SK-N-SH (cell line): ENCODE results near the gene FALEC. TPM values are rescaled to one million over a fixed set of nuclear protein-coding genes. Genes with fewer than 3 reads are reported as not detected.

Experiments used
- CTCF ChIA-PET: fragments of 300-600, 350-600 bp; formaldehyde crosslinking; extraction: SDS; loops from one replicate; lab custom pipeline; 2021; lab: Yijun Ruan, JAX
- POLR2A ChIA-PET: fragments of 350-600 bp; sonication (Branson Sonifier 250); formaldehyde crosslinking; extraction: SDS; loops from one replicate; lab custom pipeline; 2020; ENCODE audit warnings: antibody characterized with exemption, inconsistent platforms; lab: Yijun Ruan, JAX
- DNase-seq: peaks from one replicate; pipeline ENCODE4 v3.0.0; 2012
- H2AFZ ChIP-seq: fragments of 200-600 bp; sonication (generic); 2 replicates; pipeline ENCODE4 v1.8.1; 2016; ENCODE audit warnings: antibody characterized with exemption, mild to moderate bottlenecking, low read depth
- H3F3A ChIP-seq: fragments of 200-600 bp; sonication (generic); replicated peaks from 2 replicates; pipeline ENCODE3; 2016; ENCODE audit warnings: antibody characterized with exemption, mild to moderate bottlenecking; ENCODE audit not compliant: insufficient read depth
- H3K27ac ChIP-seq, 2 experiments: fragments of 200-500 bp in 1 of 2; fragments of 200-600 bp in 1 of 2; sonication (Bioruptor generic) in 1 of 2; sonication (generic), shearing (Covaris generic) in 1 of 2; 2 replicates each; pipeline versions ENCODE4 v1.5.1 to v1.6.1; 2014 to 2016; ENCODE audit warnings: low read depth in 2 of 2, inconsistent platforms in 1 of 2, low read length in 1 of 2, mild to moderate bottlenecking in 1 of 2, mixed read lengths in 1 of 2
- H3K27me3 ChIP-seq: fragments of 200-600 bp; sonication (generic), shearing (Covaris generic); 2 replicates; pipeline ENCODE4 v1.6.1; 2016; ENCODE audit warnings: mixed run types; ENCODE audit not compliant: insufficient read depth
- H3K36me3 ChIP-seq, 2 experiments: fragments of 200-500 bp in 1 of 2; fragments of 200-600 bp in 1 of 2; sonication (Bioruptor generic) in 1 of 2; sonication (generic) in 1 of 2; replicated peaks in 1 of 2; 2 replicates each; pipeline versions ENCODE3 to v1.5.1; 2014 to 2016; ENCODE audit warnings: low read length in 1 of 2, mild to moderate bottlenecking in 1 of 2; ENCODE audit not compliant: insufficient read depth in 2 of 2, control insufficient read depth in 1 of 2
- H3K4me1 ChIP-seq, 2 experiments: fragments of 200-500 bp in 1 of 2; fragments of 200-600 bp in 1 of 2; sonication (Bioruptor generic) in 1 of 2; sonication (generic), shearing (Covaris generic) in 1 of 2; 2 replicates each; pipeline versions ENCODE4 v1.5.1 to v1.6.1; 2014 to 2016; ENCODE audit warnings: low read depth in 1 of 2, low read length in 1 of 2, mixed run types in 1 of 2; ENCODE audit not compliant: insufficient read depth in 2 of 2, control insufficient read depth in 1 of 2
- H3K4me2 ChIP-seq: fragments of 200-600 bp; sonication (generic), shearing (Covaris generic); 2 replicates; pipeline ENCODE4 v1.6.1; 2017; ENCODE audit warnings: mixed run types
- H3K4me3 ChIP-seq, 2 experiments: fragments of 200-500 bp in 1 of 2; fragments of 200-600 bp in 1 of 2; sonication (Bioruptor generic) in 1 of 2; sonication (generic), shearing (Covaris generic) in 1 of 2; 2 replicates each; pipeline versions ENCODE4 v1.5.1 to v1.8.1; 2014 to 2016; ENCODE audit warnings: low read depth in 2 of 2, inconsistent platforms in 1 of 2, low read length in 1 of 2, mild to moderate bottlenecking in 1 of 2, mixed read lengths in 1 of 2, moderate library complexity in 1 of 2
- H3K79me2 ChIP-seq: fragments of 200-600 bp; sonication (generic); 2 replicates; pipeline ENCODE4 v1.8.1; 2017; ENCODE audit warnings: mild to moderate bottlenecking; ENCODE audit not compliant: insufficient read depth
- H3K9ac ChIP-seq: fragments of 200-600 bp; sonication (generic); 2 replicates; pipeline ENCODE4 v1.6.1; 2017; ENCODE audit warnings: mixed run types
- H3K9me2 ChIP-seq: fragments of 200-600 bp; sonication (generic); 2 replicates; pipeline ENCODE4 v1.6.1; 2017; ENCODE audit warnings: mixed run types
- H3K9me3 ChIP-seq: fragments of 200-600 bp; sonication (generic); 2 replicates; pipeline ENCODE4 v1.6.1; 2017; ENCODE audit warnings: mixed run types, mild to moderate bottlenecking, moderate library complexity
- H4K20me1 ChIP-seq: fragments of 200-600 bp; sonication (generic); 2 replicates; pipeline ENCODE4 v1.6.1; 2017; ENCODE audit warnings: mild to moderate bottlenecking, mixed run types; ENCODE audit not compliant: insufficient read depth
- EZH2phosphoT487 ChIP-seq: fragments of 200-600 bp; sonication (generic); IDR thresholded peaks from 2 replicates; pipeline ENCODE4 v1.6.1; 2017; ENCODE audit warnings: low read depth, mixed run types, mild to moderate bottlenecking, antibody characterized with exemption, moderate library complexity, borderline replicate concordance
- FOSL2 ChIP-seq: IDR thresholded peaks from 2 replicates; pipeline ENCODE4 v1.4.0; 2012; ENCODE audit warnings: low read depth, mild to moderate bottlenecking, moderate library complexity, borderline replicate concordance
- FOXJ3 ChIP-seq: sonication (generic); formaldehyde crosslinking; IDR thresholded peaks from 2 replicates; pipeline ENCODE4 v1.5.1; 2020; ENCODE audit warnings: mild to moderate bottlenecking, missing genetic modification reagents
- GABPA ChIP-seq: IDR thresholded peaks from 2 replicates; pipeline ENCODE4 v1.4.0; 2012; ENCODE audit warnings: low read depth, mild to moderate bottlenecking
- MXI1 ChIP-seq: IDR thresholded peaks from 2 replicates; pipeline ENCODE4 v1.6.1; 2012; ENCODE audit warnings: mild to moderate bottlenecking, low read depth, low read length, improper control_type of control experiment
- NFIC ChIP-seq: IDR thresholded peaks from 2 replicates; pipeline ENCODE4 v1.4.0; 2012; ENCODE audit warnings: borderline replicate concordance
- RCOR1 ChIP-seq: fragments of 150-350 bp; IDR thresholded peaks from 2 replicates; pipeline ENCODE4 v1.6.1; 2017; ENCODE audit warnings: antibody characterized with exemption, low read length
- RFX5 ChIP-seq: IDR thresholded peaks from 2 replicates; pipeline ENCODE4 v1.6.1; 2012; ENCODE audit warnings: mild to moderate bottlenecking, improper control_type of control experiment, low read length
- SIN3A ChIP-seq: IDR thresholded peaks from 2 replicates; pipeline ENCODE4 v1.6.1; 2012; ENCODE audit warnings: low read depth, mild to moderate bottlenecking, low read length, moderate library complexity, borderline replicate concordance
- SMC3 ChIP-seq: IDR thresholded peaks from 2 replicates; pipeline ENCODE4 v1.6.1; 2012; ENCODE audit warnings: low read depth, low read length, improper control_type of control experiment
- TAF1 ChIP-seq: IDR thresholded peaks from 2 replicates; pipeline ENCODE4 v1.6.1; 2012; ENCODE audit warnings: low read depth, mild to moderate bottlenecking, low read length, moderate library complexity, borderline replicate concordance
- TEAD4 ChIP-seq: IDR thresholded peaks from 2 replicates; pipeline ENCODE4 v1.4.0; 2012; ENCODE audit warnings: mild to moderate bottlenecking, borderline replicate concordance; ENCODE audit not compliant: insufficient read depth
- USF1 ChIP-seq: IDR thresholded peaks from 2 replicates; pipeline ENCODE4 v1.4.0; 2012; ENCODE audit warnings: low read depth, borderline replicate concordance
- USF2 ChIP-seq: fragments of 150-350 bp; IDR thresholded peaks from 2 replicates; pipeline ENCODE4 v1.6.1; 2017; ENCODE audit warnings: antibody characterized with exemption, low read length, low read depth, borderline replicate concordance
- YY1 ChIP-seq: IDR thresholded peaks from 2 replicates; pipeline ENCODE4 v1.4.0; 2012; ENCODE audit warnings: low read depth, mild to moderate bottlenecking
- WGBS: methylation state at CpG from one replicate; pipeline ENCODE4 v1.1.6; 2017; ENCODE audit warnings: low lambda C conversion rate; 5-methylcytosine and 5-hydroxymethylcytosine counted together
- polyA plus RNA-seq, 3 experiments: library from polyadenylated mRNA; depleted of rRNA; stranded (reverse); fragments of >200 nt; gene quantifications; 2 replicates each; pipeline ENCODE4 v1.2.3, GENCODE V29; 2012

The FALEC gene
- polyA plus RNA-seq, 1 of the 3 experiments (the other 2 are of a cell fraction) = 0.72 TPM

- no peak for DNase-seq
- Histone ChIP-seq H3K4me3 (no peak overlapping the region), H3K4me2 (no peak overlapping the region), H3K9me3 (no peaks in the 10 kb centered on the region), H3K4me1 (no peaks in the 10 kb centered on the region), H3K36me3 (peaks cover 5 to 8% of the 10 kb centered on the region in 2 experiments), H3K9ac (no peak overlapping the region), H3K27ac (no peak overlapping the region), H3K9me2 (no peaks in the 10 kb centered on the region), H3K27me3 (no peaks in the 10 kb centered on the region), H3K79me2 (no peaks in the 10 kb centered on the region), H3F3A (no peaks in the 10 kb centered on the region), H2AFZ (no peak overlapping the region), H4K20me1 (no peaks in the 10 kb centered on the region)
- TF ChIP-seq TEAD4 (no peak), RCOR1 (no peak), FOSL2 (no peak), RFX5 (no peak), EZH2phosphoT487 (no peak), MXI1 (no peak), GABPA (no peak)
- WGBS = 86% methylated on average over 6 of the region's 10 CpGs
- ChIA-PET CTCF (interaction anchor here (1.1 to 2.6 kb wide), 3 partner anchors 18 to 62 kb away, joined by 3 to 7 read pairs (median 4); no protein-coding TSS in a partner anchor), POLR2A (interaction anchor here (0.9 to 1.3 kb wide), 2 partner anchors 9 to 17 kb away, joined by 3 to 4 read pairs; partner anchors contain the start of gene FALEC)
Observed at GRCh38 chr1:150498342-150498741, 17.2 kb upstream of the FALEC start.

GRCh38 chr1:150505431-150505830 lies 10.1 kb upstream of the FALEC start:
- H3K9me2 ChIP-seq = no peaks in the 10 kb centered on the region
- H3K4me1 ChIP-seq = peaks cover 6 to 13% of the 10 kb centered on the region in 2 experiments; a peak in 2 of 4 replicates
- ChIA-PET CTCF (interaction anchor here (0.8 to 1.0 kb wide), 2 partner anchors 27 to 28 kb away, joined by 3 read pairs; no protein-coding TSS in a partner anchor), POLR2A (no interaction called here)
- no peaks in the 10 kb centered on the region for H3K27me3 ChIP-seq
- H3K27ac ChIP-seq = no peak overlapping the region
- no peak overlapping the region for H3K4me3 ChIP-seq
- TF ChIP-seq TEAD4 (no peak), TAF1 (no peak), NFIC (no peak), USF2 (no peak), SMC3 (no peak), FOXJ3 (no peak), YY1 (no peak), USF1 (no peak), SIN3A (no peak)
- H3K9me3 ChIP-seq = no peaks in the 10 kb centered on the region
- no peak overlapping the region for H3K9ac ChIP-seq
- DNase-seq = no peak
- H2AFZ ChIP-seq = no peak overlapping the region
- no peak overlapping the region for H3K4me2 ChIP-seq
- peaks cover 5% of the 10 kb centered on the region for H3F3A ChIP-seq
- H4K20me1 ChIP-seq = no peaks in the 10 kb centered on the region
- H3K79me2 ChIP-seq = peaks cover 13% of the 10 kb centered on the region
- WGBS = 73% methylated on average over 3 of the region's 6 CpGs
- peaks cover 4 to 16% of the 10 kb centered on the region in 2 experiments for H3K36me3 ChIP-seq
